Neural cell (in vitro differentiated cells): ENCODE measurements around the gene SMARCAD1. TPM values are rescaled to one million over a fixed set of nuclear protein-coding genes. Genes with fewer than 3 reads are reported as not detected.

ENCODE experiments used
- H2AFZ ChIP-seq: fragments of 200-600, 300-800 bp; sonication (generic), shearing (Covaris generic); 2 replicates; pipeline ENCODE4 v1.6.0; 2014; ENCODE audit warnings: low read depth, mild to moderate bottlenecking, antibody characterized with exemption, low read length, moderate library complexity
- H3F3A ChIP-seq: fragments of 200-600 bp; shearing (Covaris generic); 2 replicates; pipeline ENCODE4 v1.6.1; 2016; ENCODE audit warnings: mild to moderate bottlenecking, moderate library complexity, mixed read lengths, antibody characterized with exemption, low read length; ENCODE audit not compliant: insufficient read depth, poor library complexity, severe bottlenecking
- H3K27ac ChIP-seq: fragments of 200-600, 300-800 bp; sonication (generic), shearing (Covaris generic); 2 replicates; pipeline ENCODE4 v1.5.1; 2014; ENCODE audit warnings: mild to moderate bottlenecking, low read length, moderate library complexity
- H3K27me3 ChIP-seq: fragments of 300-800, 200-600 bp; sonication (generic), shearing (Covaris generic); 2 replicates; pipeline ENCODE4 v1.6.0; 2014; ENCODE audit warnings: mild to moderate bottlenecking, low read depth, low read length, moderate library complexity; ENCODE audit not compliant: insufficient read depth
- H3K36me3 ChIP-seq: fragments of 300-800, 200-600 bp; sonication (generic), shearing (Covaris generic); 2 replicates; pipeline ENCODE4 v1.5.1; 2014; ENCODE audit warnings: mild to moderate bottlenecking, antibody characterized with exemption, low read length, moderate library complexity; ENCODE audit not compliant: insufficient read depth
- H3K4me2 ChIP-seq: fragments of 300-800, 200-600 bp; sonication (generic), shearing (Covaris generic); 2 replicates; pipeline ENCODE4 v1.6.0; 2014; ENCODE audit warnings: mild to moderate bottlenecking, low read length
- H3K4me3 ChIP-seq: fragments of 300-800, 200-600 bp; sonication (generic), shearing (Covaris generic); 2 replicates; pipeline ENCODE4 v1.5.1; 2014; ENCODE audit warnings: mild to moderate bottlenecking, low read length, moderate library complexity
- H3K79me2 ChIP-seq: fragments of 200-600 bp; shearing (Covaris generic); replicated peaks from 2 replicates; pipeline ENCODE4 v1.6.0; 2014; ENCODE audit warnings: mild to moderate bottlenecking, low read length, moderate library complexity; ENCODE audit not compliant: insufficient read depth
- H3K9ac ChIP-seq: fragments of 300-800, 200-600 bp; sonication (generic), shearing (Covaris generic); 2 replicates; pipeline ENCODE4 v1.6.1; 2016; ENCODE audit warnings: mild to moderate bottlenecking, low read length, mixed read lengths
- H3K9me2 ChIP-seq: fragments of 200-600 bp; shearing (Covaris generic); 2 replicates; pipeline ENCODE4 v1.6.1; 2016; ENCODE audit warnings: mild to moderate bottlenecking, low read length, mixed read lengths; ENCODE audit not compliant: insufficient read depth
- H3K9me3 ChIP-seq: fragments of 200-600, 300-800 bp; sonication (generic), shearing (Covaris generic); 2 replicates; pipeline ENCODE4 v1.6.1; 2016; ENCODE audit warnings: mild to moderate bottlenecking, mixed run types, low read length, moderate library complexity, mixed read lengths
- H4K20me1 ChIP-seq: fragments of 200-600 bp; shearing (Covaris generic); 2 replicates; pipeline ENCODE4 v1.6.1; 2016; ENCODE audit warnings: mild to moderate bottlenecking, mixed run types; ENCODE audit not compliant: insufficient read depth
- EP300 ChIP-seq: fragments of 450-650 bp; conservative IDR thresholded peaks from 2 replicates; pipeline ENCODE4 v1.6.1; 2014; ENCODE audit warnings: antibody characterized with exemption, mild to moderate bottlenecking, moderate library complexity; ENCODE audit not compliant: poor library complexity, severe bottlenecking
- EZH2 ChIP-seq: fragments of 200-600, 300-800 bp; shearing (Covaris generic), sonication (generic); IDR thresholded peaks from 2 replicates; pipeline ENCODE4 v1.6.1; 2014; ENCODE audit warnings: antibody characterized with exemption, low read length, borderline replicate concordance, mild to moderate bottlenecking; ENCODE audit not compliant: insufficient read depth, poor library complexity, severe bottlenecking
- MXI1 ChIP-seq: fragments of 450-650 bp; conservative IDR thresholded peaks from 2 replicates; pipeline ENCODE4 v1.6.1; 2014; ENCODE audit warnings: antibody characterized with exemption, mild to moderate bottlenecking; ENCODE audit not compliant: poor library complexity, severe bottlenecking
- POLR2AphosphoS5 ChIP-seq: IDR thresholded peaks from 2 replicates; pipeline ENCODE4 v1.6.1; 2012
- RAD21 ChIP-seq: fragments of 450-650 bp; conservative IDR thresholded peaks from 2 replicates; pipeline ENCODE4 v1.6.1; 2014; ENCODE audit warnings: antibody characterized with exemption, mild to moderate bottlenecking, moderate library complexity
- SMC3 ChIP-seq: fragments of 450-650 bp; conservative IDR thresholded peaks from 2 replicates; pipeline ENCODE4 v1.6.1; 2014; ENCODE audit warnings: antibody characterized with exemption, mild to moderate bottlenecking, moderate library complexity; ENCODE audit not compliant: poor library complexity
- TAF1 ChIP-seq: IDR thresholded peaks from 2 replicates; pipeline ENCODE4 v1.6.1; 2012; ENCODE audit warnings: low read depth
- polyA plus RNA-seq: library from polyadenylated mRNA; depleted of rRNA; stranded (reverse); fragments of >200 nt; gene quantifications from 2 replicates; pipeline ENCODE4 v1.2.3, GENCODE V29; 2014
- TF ChIP-seq, protein P1 (sequence below): fragments of 450-650 bp; IDR thresholded peaks from 2 replicates; pipeline ENCODE4 v1.5.1; 2014; ENCODE audit warnings: antibody characterized with exemption, mild to moderate bottlenecking, moderate library complexity; ENCODE audit not compliant: poor library complexity, severe bottlenecking
- TF ChIP-seq, protein P2 (sequence below): IDR thresholded peaks from 2 replicates; pipeline ENCODE4 v1.6.1; 2012; ENCODE audit warnings: borderline replicate concordance

SMARCAD1 gene
- polyA plus RNA-seq, 1 donor from 2014 or later: 129 TPM

DNA sequence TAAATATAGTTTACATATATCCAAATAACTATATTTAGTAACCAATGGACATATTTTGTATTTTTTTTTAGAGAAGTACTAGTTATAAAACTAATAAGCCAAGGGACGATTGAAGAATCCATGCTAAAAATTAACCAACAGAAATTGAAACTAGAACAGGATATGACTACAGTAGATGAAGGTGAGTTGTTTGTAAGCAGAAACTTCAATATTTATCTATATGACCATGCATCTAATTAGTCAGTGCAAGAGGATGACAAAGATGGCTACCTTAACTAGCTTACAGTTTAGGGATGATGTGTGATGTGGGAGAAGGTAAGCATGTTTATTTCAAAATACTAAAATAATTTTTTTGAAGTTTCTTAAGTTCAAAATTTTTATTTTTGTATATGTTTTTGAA is 77.2 kb downstream of the SMARCAD1 start:
- H3K9ac ChIP-seq: no peak overlapping the region
- no peak overlapping the region for H3K4me3 ChIP-seq
- no peak for TF ChIP-seq RAD21
- TF ChIP-seq, protein P1, sequence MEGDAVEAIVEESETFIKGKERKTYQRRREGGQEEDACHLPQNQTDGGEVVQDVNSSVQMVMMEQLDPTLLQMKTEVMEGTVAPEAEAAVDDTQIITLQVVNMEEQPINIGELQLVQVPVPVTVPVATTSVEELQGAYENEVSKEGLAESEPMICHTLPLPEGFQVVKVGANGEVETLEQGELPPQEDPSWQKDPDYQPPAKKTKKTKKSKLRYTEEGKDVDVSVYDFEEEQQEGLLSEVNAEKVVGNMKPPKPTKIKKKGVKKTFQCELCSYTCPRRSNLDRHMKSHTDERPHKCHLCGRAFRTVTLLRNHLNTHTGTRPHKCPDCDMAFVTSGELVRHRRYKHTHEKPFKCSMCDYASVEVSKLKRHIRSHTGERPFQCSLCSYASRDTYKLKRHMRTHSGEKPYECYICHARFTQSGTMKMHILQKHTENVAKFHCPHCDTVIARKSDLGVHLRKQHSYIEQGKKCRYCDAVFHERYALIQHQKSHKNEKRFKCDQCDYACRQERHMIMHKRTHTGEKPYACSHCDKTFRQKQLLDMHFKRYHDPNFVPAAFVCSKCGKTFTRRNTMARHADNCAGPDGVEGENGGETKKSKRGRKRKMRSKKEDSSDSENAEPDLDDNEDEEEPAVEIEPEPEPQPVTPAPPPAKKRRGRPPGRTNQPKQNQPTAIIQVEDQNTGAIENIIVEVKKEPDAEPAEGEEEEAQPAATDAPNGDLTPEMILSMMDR: no peak
- TF ChIP-seq EP300: no peak
- TF ChIP-seq SMC3: no peak
- no peak for TF ChIP-seq TAF1
- TF ChIP-seq EZH2: no peak
- TF ChIP-seq, protein P2, sequence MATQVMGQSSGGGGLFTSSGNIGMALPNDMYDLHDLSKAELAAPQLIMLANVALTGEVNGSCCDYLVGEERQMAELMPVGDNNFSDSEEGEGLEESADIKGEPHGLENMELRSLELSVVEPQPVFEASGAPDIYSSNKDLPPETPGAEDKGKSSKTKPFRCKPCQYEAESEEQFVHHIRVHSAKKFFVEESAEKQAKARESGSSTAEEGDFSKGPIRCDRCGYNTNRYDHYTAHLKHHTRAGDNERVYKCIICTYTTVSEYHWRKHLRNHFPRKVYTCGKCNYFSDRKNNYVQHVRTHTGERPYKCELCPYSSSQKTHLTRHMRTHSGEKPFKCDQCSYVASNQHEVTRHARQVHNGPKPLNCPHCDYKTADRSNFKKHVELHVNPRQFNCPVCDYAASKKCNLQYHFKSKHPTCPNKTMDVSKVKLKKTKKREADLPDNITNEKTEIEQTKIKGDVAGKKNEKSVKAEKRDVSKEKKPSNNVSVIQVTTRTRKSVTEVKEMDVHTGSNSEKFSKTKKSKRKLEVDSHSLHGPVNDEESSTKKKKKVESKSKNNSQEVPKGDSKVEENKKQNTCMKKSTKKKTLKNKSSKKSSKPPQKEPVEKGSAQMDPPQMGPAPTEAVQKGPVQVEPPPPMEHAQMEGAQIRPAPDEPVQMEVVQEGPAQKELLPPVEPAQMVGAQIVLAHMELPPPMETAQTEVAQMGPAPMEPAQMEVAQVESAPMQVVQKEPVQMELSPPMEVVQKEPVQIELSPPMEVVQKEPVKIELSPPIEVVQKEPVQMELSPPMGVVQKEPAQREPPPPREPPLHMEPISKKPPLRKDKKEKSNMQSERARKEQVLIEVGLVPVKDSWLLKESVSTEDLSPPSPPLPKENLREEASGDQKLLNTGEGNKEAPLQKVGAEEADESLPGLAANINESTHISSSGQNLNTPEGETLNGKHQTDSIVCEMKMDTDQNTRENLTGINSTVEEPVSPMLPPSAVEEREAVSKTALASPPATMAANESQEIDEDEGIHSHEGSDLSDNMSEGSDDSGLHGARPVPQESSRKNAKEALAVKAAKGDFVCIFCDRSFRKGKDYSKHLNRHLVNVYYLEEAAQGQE: no peak
- no peaks in the 10 kb centered on the region for H3K9me3 ChIP-seq
- no peak overlapping the region for H2AFZ ChIP-seq
- no peaks in the 10 kb centered on the region for H3K79me2 ChIP-seq
- H3F3A ChIP-seq: no peaks in the 10 kb centered on the region
- H4K20me1 ChIP-seq: no peaks in the 10 kb centered on the region
- peaks cover 5% of the 10 kb centered on the region for H3K36me3 ChIP-seq
- no peaks in the 10 kb centered on the region for H3K27me3 ChIP-seq
- H3K4me2 ChIP-seq: no peak overlapping the region
- H3K27ac ChIP-seq: no peak overlapping the region
- H3K9me2 ChIP-seq: no peaks in the 10 kb centered on the region

DNA sequence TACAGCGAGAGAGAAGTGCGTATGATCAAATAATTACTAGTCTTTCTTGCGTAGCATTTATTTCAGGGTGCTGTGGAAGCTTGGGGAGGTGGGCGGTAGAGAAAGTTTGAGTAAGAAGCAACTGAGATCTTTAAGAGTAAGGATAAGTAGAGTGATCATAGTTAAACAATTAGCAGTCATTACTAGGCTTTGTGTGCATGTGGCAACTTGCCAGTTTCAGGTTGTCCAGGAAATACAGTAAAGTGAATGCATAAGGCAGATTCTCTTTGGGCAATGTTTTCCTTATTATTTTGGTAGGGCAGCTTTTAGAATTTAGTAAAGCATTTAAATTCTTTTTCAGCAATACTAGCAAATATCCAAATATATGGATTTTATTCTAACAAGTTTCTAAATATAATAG is 78.0 kb downstream of the SMARCAD1 start:
- Histone ChIP-seq H3K79me2 (no peaks in the 10 kb centered on the region), H3K9ac (no peak overlapping the region), H3F3A (no peaks in the 10 kb centered on the region), H3K36me3 (peaks cover 5% of the 10 kb centered on the region), H3K9me3 (no peaks in the 10 kb centered on the region), H3K27ac (no peak overlapping the region), H3K27me3 (no peaks in the 10 kb centered on the region), H3K4me3 (no peak overlapping the region), H2AFZ (no peak overlapping the region), H4K20me1 (no peaks in the 10 kb centered on the region), H3K4me2 (no peak overlapping the region), H3K9me2 (no peaks in the 10 kb centered on the region)
- no peak for TF ChIP-seq RAD21
- TF ChIP-seq, protein P1: no peak
- TF ChIP-seq, protein P2: no peak
- no peak for TF ChIP-seq MXI1
- no peak for TF ChIP-seq EP300
- TF ChIP-seq SMC3: no peak
- no peak for TF ChIP-seq TAF1
- TF ChIP-seq POLR2AphosphoS5: no peak
- TF ChIP-seq EZH2: no peak
